Stromal cell of bone marrow (primary cell): ENCODE data around the gene IL19.
"Not testable (repeated sequence)": the region's sequence is repeated elsewhere in the genome, so short reads cannot be mapped to it uniquely, and the experiment has no call there.

Experiments used
- DNase-seq: peaks from one replicate; pipeline ENCODE4 v3.0.0-alpha.2; 2012; ENCODE audit warnings: low read depth

Gene IL19

DNA sequence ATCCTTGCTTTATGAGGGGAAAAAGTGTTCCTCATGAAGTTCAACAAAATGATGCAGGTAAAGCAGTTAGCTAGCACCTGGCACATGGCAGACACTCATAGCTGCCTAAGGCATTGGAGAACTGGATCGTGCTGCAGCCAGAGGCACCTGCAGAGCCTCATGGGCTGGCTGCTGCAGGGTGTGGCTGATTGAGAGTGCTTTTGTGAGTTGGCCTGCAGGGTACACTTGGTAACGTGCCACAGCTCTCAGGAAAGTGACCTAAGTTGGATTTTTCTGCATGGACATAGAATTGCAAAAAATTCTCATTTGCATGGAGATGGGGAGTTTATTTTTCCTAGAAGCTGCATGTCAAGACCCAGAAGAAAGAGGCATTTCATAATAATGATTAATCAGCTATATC is 63.2 kb downstream of the IL19 start:
- no peak for DNase-seq

DNA sequence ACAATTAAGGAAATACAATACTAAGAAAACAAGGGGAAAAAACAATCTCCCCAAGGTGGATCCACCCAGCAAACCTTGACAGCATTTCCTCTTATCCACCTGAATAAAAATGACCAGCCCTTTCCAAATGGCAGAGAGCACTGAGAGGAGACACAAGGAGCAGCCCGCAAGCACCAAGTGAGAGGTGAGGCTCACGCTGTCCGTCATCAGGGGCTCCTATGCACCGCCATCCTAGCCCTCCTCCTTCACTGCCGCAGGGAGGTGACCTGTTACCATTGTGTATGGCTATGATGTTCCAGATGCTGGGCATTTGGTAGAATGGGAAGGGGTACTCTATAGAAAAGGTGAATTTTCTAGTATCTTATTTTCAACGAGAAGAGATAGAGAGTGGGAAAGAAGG is 63.6 kb downstream of the IL19 start:
- no peak for DNase-seq

DNA sequence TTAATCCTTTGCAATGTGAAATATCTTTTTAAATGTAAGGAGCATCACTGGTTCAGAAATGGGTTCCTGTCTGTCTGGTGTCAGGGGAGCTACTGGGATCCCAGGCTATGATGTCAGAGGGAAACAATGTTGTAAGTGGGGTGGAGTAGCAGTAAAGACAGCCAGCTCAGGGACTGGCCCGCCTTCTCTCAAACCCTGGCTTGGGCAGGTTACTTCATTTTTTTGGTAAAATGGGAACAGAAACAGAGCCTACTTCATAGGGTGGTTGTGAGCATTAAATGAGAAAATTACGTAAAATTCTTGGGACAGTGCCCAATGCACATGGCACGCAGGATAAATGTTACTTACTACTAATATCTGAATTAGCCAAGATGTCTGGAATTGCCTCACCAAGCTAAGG is 64.1 kb downstream of the IL19 start:
- no peak for DNase-seq

DNA sequence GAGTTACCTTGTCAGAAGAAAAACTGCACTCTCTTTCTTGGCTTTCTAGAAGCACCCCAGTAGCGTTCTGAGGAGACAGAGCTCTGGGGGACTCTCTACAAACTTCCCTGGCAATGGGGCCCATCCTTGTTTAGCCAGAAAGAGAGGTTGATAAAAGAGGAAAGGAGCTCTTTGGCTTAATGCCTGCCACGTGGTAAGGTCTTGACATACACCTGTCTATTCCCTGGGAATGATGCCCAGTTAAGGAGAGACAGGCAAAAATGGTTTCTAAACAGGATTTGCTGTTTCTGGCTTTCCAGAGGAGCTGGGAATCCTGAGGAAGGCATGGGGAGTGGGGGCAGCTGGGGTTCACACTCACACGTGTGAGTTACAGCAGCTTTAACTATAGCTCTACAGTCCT is 64.6 kb downstream of the IL19 start:
- DNase-seq: no peak

DNA sequence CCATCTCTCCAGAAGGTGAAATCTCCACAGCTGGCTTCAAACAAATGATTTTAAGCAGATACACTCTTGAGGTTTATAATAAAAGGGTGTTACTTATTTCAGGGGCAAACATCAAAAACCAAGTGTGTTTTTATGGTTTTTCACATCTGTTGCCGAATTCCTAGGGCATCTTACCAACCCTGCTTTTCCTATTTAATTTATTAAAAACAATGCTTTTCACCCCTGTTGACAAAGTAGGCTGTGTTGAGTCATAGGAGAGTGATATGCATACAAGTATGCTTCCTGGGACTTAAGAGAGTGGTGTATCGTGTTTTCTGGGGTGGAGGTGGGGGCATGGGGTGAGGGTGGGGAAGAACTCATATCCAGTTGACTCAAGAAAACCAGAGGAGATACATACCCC is 65.5 kb downstream of the IL19 start:
- no peak for DNase-seq

DNA sequence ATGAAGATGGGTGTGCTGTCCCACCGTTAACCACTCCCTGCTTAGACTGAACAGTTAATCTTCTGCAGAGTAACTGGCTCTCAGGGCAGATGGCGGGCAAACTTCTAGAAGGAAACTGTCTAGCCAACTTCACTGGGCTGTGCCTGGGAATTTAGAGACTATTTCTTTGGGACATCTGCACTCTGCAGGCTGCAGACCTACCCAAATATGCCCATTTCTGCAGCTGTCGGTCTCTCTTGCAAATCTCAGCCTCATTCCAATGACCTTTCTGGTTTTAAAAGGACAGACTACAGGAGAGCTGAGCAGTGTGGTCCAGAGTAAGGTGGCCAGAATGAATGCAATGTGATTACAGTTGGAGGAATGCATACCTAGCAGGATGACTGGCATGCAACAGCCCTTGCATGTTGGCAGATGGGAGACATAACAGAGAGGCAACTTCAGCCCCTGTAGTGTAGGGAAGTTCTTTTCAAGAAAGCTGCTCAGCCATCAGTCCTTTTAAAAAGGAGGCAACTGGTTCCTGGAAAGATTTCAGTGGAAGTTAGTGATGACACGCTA is 68.5 kb downstream of the IL19 start:
- no peak for DNase-seq

DNA sequence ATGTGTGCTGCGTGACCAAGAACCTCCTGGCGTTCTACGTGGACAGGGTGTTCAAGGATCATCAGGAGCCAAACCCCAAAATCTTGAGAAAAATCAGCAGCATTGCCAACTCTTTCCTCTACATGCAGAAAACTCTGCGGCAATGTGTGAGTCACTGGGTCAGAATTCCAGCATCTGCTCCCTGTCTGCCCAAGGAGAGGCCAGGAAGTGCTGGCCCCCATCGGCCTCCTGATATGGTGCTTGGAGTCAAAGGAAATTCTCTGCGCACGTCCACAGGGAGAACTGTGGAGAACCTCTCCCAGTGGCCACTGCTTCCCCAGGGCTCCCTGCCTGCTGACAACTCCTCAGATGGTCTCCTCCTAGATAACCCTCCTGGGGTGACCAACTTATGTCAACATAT is 69.3 kb downstream of the IL19 start:
- no peak for DNase-seq

DNA sequence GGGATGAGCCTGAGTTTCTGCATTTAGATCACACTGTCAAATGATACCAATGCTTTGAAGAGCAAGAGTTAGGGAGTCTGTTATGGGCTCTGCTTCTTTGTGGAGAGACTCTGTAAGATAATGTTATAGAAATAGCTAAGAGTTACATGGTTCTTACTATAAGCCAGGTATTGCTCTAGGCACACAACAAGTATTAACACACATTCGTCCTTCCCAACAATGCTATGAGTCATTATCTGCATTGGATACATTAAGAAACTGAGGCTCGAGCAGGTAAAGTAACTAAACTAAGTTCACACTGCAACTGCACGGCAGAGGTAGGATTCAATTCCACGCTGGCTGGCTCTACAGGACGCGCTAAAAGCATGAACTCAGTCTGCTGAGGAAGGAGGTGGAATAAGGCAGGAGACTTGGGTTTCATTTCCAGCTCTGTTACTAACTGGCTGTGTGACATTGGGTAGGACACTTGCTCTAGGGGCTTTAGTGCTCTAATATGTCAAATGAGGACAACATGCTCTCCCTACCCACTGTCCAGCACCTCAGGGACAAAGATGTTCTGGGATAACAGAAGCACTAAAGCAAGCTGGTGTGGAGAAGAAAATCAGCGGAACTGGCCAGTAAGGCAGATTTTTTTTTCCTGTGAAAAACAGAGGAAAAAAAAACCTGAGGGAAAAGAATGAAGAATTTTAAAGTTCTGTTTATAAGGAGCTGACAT is 71.2 kb downstream of the IL19 start:
- no peak for DNase-seq

DNA sequence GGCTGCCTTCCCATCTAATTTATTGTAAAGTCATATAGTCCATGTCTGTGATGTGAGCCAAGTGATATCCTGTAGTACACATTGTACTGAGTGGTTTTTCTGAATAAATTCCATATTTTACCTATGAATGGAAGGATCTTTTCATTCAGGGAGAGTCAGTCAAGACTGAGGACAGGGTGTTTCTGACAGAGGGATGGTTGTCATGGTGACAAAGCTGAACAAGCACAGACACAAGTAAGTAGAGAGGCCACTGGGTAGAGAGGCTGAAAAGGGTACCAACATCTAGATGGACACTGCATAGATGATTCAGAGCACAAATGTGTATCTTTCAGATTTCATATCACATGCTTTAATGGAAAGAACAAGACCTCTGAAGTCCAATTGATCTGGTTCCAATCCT is 72.3 kb downstream of the IL19 start:
- no peak for DNase-seq

DNA sequence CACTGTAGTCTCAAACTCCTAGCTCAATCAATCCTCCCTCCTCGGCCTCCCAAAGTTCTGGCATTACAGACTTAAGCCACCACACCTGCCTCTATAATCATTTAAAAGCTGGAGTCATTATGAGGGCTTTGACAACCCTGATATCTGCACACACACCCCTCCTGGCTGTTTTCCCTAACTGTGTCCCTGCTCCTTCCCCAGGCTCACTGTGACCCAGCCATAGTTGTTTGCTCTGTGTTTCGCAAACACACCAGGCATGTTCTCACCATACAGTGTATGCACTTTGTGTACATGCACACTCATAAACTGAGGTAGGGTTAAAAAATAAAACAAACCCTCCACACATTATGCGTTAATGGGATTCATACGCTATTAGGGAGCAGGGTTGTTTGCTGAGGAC is 73.1 kb downstream of the IL19 start:
- DNase-seq: no peak

DNA sequence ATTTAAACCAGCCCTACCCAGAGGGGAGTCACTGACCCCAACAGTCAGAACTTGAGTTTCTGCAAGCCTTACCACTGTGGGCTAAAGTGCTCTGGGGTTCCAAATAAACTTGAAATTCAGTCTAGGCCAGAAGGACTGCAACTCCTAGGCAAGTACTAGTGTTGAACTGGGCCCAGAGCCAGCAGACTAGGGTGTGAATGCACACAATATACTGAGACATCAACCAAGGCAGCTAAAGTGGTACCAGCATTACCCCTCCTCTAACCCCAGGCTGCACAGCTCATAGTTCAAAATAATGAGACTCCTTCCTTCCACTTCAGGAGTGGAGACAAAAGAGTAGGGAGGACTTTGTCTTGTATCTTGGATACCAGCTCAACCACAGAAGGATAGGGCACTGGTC is 75.9 kb downstream of the IL19 start:
- no peak for DNase-seq

DNA sequence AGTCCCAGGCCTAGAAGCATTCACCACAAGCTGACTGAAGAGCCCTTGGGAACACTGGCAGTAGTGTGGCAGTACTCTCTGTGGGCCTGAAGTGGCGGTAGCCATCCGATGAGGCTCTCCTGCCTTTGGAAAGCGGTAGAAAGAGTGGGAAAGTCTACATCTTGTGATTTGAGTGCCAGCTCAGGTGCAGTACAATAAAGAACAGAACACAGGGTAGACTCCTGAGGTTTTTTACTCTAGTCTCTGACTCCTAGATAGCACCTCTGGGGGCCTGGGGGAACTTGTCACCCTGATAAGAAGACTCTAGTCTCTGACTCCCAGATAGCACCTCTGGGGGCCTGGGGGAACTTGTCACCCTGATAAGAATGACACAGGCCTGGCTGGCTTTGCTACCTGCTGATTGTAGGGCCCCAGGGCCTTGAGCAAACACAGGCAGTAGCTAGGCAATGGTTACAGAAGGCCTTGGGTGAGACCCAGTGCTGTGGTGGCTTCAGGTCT is 76.8 kb downstream of the IL19 start:
- no peak for DNase-seq

DNA sequence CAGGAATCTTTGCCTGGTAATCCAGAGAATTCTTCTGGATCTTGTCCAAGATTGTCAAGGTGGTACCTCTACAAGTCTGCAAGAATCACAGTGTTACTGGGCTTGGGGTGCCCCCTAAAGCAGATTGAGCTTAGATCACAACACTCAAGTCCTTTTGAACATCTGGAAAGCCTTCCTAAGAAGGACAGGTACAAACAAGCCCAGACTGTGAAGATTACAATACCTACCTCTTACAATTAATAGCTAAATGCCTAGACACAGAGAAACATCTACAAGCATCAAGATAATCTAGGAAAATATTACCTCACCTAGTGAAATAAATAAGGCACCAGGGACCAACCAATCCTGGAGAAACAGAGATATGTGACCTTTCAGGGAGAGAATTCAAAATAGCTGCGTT is 77.4 kb downstream of the IL19 start:
- DNase-seq: no peak

DNA sequence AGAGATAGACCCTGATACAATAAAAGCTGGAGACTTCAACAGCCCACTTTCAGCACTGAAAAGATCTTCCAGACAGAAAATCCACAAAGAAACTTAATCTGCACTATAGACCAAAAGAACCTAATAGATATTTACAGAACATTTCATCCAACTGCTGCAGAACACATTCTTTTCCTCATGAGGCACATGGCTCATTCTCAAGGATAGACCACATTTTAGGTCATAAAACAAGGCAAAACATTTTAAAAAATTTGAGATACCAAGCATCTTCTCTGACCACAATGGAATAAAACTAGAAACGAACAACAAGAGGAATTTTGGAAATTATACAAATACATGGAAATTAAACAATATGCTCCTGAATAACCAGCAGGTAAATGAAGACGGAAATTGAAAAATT is 79.8 kb downstream of the IL19 start:
- no peak for DNase-seq

DNA sequence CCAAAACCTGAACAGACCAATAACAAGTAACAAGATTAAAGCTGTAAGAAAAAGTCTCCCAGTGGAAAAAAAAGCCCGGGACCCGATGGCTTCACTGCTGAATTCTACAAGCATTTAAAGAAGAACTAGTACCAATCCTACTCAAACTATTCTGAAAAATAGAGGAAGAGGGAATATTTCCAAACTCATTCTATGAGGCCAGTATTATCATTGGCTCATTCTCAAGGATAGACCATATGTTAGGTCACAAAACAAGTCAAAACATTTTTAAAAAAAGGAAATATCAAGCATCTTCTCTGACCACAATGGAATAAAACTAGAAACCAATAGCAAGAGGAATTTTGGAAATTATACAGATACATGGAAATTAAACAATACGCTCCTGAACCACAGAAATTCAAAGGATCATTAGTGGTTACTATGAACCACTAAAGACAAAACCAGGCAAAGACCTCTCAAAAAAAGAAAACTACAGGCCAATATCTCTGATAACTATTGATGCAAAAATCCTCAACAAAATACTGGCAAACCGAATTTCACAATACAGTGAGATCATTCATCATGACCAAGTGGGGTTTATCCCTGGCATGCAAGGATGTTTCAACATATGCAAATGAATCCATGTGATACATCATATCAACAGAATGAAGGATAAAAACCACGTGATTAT is 80.9 kb downstream of the IL19 start:
- DNase-seq: peak; percentile 85

DNA sequence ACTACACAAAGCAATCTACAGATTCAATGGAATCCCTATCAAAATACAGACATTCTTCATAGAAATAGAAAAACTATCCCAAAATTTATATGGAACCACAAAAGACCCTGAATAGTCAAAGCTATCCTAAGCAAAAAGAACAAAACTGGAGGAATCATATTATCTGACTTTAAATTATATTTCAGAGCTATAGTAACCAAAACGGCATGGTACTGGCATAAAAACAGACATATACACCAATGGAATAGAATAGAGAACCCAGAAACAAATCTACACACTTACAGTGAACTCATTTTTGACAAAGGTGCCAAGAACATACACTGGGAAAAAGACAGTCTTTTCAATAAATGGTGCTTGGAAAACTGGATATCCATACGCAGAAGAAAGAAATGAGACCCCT is 82.1 kb downstream of the IL19 start:
- not testable (repeated sequence) for DNase-seq

DNA sequence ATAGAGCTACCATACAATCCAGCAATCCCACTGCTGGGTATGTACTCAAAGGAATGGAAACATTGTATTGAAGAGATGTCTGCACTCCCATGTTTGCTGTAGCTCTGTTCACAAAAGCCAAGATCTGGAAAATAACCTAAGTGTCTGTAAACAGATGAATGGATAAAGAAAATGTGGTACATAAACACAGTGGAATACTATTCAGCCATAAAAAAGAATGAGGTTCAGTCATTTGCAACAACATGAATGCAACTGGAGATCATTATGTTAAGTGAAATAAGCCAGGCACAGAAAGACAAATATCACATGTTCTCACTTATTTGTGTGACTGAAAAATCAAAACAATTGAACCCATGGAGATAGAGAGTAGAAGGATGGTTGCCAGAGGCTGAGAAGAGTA is 83.1 kb downstream of the IL19 start:
- not testable (repeated sequence) for DNase-seq

DNA sequence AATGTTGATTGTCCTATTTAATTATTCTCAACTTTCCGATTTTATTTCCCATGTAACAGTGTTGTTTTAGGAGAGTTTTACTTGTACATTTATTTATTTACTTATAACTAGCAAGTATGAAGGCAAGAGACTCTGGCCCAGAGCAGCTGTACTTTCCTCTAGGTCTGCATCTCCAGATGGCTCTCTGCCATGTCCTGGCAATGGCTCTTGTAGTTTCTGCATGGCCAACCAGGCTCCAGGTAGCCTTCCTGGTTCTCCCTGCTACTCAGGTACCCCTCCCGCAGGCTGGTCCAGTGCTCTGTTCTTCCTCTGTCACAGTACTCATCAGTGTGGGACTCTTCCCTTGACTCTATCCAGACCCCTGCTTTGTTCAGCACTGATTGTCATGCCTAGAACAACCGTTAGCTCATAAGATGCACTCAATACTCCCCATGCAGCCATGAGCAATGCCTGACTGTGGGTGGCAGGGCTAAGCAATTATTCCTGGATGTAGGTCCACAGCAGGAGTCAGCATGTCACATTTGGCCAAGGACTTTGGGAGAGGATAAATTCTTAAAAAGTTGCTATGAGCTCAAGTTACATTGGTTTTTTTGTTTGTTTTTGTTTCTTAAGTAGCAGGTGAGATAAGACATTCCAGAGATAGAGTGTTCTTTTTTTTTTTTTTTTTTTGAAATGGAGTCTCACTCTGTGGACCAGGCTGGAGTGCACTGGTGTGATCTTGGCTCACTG is 84.0 kb downstream of the IL19 start:
- DNase-seq: no peak

DNA sequence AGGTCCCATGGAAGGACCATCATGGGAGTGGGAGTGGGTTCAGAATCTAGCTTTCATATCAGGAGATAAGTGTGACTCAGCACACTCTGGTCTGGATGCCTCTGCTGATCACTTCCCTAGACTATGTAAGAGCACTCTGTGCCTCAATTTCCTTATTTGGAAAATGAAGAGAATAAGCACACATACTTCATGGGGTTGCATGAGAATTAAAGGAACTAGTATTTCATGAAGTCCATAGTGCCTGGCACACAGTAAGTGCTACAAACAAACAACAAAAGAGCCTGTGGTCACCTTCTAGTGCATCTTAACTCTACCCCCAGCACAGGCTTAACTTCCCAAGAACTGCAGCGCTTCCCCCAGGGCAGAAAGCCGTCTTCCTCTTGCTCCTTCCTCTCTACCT is 85.3 kb downstream of the IL19 start:
- no peak for DNase-seq

DNA sequence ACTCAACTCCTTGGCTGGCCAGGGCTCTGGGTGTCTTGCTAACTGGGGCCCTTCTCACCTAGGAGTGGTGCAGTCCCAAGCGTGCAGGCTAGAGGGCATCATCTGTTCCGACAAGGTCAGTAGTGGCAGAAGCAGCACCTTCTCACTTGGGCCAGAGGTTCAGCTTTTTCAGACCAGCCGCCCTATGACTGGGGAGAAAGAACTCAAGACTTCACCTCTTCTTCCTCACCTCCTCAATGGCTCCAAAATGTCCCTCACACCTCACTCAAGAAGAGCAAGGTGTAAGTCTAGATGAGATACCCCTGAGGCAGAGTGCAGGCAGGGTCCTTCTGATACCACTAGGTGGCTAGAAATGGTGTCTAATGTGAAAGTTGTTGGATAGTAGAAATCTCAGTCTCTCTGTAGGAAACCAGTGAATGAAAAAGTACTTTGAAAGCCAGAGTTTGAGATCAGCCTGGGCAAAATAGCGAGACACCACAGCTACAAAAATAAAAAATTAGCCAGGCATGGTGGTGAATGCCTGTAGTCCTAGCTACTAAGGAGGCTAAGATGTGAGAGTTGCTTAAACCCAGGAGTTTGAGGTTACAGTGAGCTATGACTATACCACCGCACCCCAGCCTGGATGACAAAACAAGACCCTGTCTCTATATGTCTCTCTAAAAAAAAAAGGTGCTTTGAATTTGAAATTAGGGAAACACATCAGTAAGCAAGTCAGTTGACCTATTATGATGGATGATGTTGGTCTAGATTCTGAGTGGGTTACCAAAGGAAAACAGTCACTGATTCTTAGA is 86.3 kb downstream of the IL19 start:
- no peak for DNase-seq

DNA sequence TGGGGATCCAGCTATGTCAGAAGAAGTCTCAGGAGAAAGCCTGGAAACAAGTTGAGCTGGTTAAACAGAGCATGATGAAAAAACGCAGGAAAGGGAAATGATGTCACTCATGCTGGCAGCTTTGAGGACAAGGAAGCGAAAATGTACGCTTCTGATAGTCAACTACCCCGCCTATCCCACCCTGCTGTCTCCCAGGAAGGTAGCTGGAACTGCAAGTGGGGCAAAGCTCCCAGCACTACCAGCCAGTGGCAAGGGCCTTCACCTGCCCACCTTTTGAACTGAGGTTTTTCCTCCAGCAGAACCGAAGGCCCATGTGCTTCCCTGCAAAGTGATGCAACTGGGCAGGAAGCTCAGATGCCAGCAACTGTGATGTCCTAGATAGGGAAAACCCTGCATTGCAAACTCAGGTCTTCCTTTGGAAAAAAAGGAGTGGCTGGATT is 88.5 kb downstream of the IL19 start:
- DNase-seq: no peak

DNA sequence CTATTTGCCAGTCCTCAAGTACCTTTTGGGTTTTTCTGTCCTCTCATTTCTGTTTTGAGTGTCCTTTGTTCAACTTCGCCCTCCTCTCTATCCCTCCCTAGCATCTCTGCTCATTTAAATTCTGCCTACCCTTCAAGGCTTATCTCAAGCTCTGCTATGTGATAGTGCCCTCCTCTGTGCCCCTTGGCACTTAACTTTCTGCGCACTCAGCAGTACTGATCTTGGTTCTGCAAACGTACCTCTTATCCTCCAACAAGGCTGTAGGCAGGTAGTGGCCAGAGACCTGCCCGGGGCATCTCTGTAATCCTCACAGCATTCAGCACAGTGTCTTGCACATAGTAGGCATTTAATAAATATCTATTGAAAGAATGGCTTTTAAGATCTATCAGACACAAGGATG is 89.6 kb downstream of the IL19 start:
- no peak for DNase-seq
